HG02973 (cell line): ENCODE data around the gene RUNX2.
A peak's percentile ranks its signal among the peaks of the same experiment; 100 is the strongest.

ENCODE experiments used
- ATAC-seq: cut with Tn5 transposase; IDR thresholded peaks from one replicate; pipeline ENCODE4 v1.9.1; 2021; ENCODE audit warnings: moderate library complexity; ENCODE audit not compliant: unreplicated experiment

Gene RUNX2

GRCh38 chr6:45687570-45687969 lies 359.4 kb downstream of the RUNX2 start:
- ATAC-seq = peak; percentile 90

GRCh38 chr6:45688180-45688579 lies 360.1 kb downstream of the RUNX2 start:
- no peak for ATAC-seq

GRCh38 chr6:45689926-45690615 lies 361.9 kb downstream of the RUNX2 start:
- no peak for ATAC-seq

GRCh38 chr6:45690846-45691245 lies 362.7 kb downstream of the RUNX2 start:
- ATAC-seq = no peak

- ATAC-seq = no peak
These were observed 363.3 kb downstream of the RUNX2 start for GRCh38 chr6:45691426-45691825.

- no peak for ATAC-seq
These were observed 363.9 kb downstream of the RUNX2 start for GRCh38 chr6:45692021-45692420.

- no peak for ATAC-seq
These were observed 368.6 kb downstream of the RUNX2 start for GRCh38 chr6:45696738-45697137.

GRCh38 chr6:45697605-45698004 lies 369.5 kb downstream of the RUNX2 start:
- peak; percentile 77 for ATAC-seq

GRCh38 chr6:45698046-45698445 lies 369.9 kb downstream of the RUNX2 start:
- ATAC-seq = no peak

- no peak for ATAC-seq
These were observed 371.5 kb downstream of the RUNX2 start for GRCh38 chr6:45699663-45700062.

GRCh38 chr6:45702849-45703739 lies 375.0 kb downstream of the RUNX2 start:
- ATAC-seq = no peak

- ATAC-seq = no peak
These were observed 376.1 kb downstream of the RUNX2 start for GRCh38 chr6:45704056-45704800.

GRCh38 chr6:45705137-45705855 lies 377.2 kb downstream of the RUNX2 start:
- no peak for ATAC-seq

GRCh38 chr6:45706319-45706718 lies 378.2 kb downstream of the RUNX2 start:
- peak; percentile 37 for ATAC-seq

GRCh38 chr6:45707176-45707575 lies 379.0 kb downstream of the RUNX2 start:
- no peak for ATAC-seq

- peak; percentile 73 for ATAC-seq
These were observed 381.7 kb downstream of the RUNX2 start for GRCh38 chr6:45709781-45710220.

GRCh38 chr6:45710304-45710821 lies 382.2 kb downstream of the RUNX2 start:
- ATAC-seq = peak; percentile 66

- no peak for ATAC-seq
These were observed 383.9 kb downstream of the RUNX2 start for GRCh38 chr6:45712076-45712475.

GRCh38 chr6:45712786-45713185 lies 384.7 kb downstream of the RUNX2 start:
- ATAC-seq = no peak
